Neural cell (in vitro differentiated cells): Measurements from ENCODE around the gene SUN1. TPM values are rescaled to one million over a fixed set of nuclear protein-coding genes. Genes with fewer than 3 reads are reported as not detected.

Experiments
- H2AFZ ChIP-seq: fragments of 200-600, 300-800 bp; sonication (generic), shearing (Covaris generic); 2 replicates; pipeline ENCODE4 v1.6.0; 2014; ENCODE audit warnings: low read depth, mild to moderate bottlenecking, antibody characterized with exemption, low read length, moderate library complexity
- H3F3A ChIP-seq: fragments of 200-600 bp; shearing (Covaris generic); 2 replicates; pipeline ENCODE4 v1.6.1; 2016; ENCODE audit warnings: mild to moderate bottlenecking, moderate library complexity, mixed read lengths, antibody characterized with exemption, low read length; ENCODE audit not compliant: insufficient read depth, poor library complexity, severe bottlenecking
- H3K27ac ChIP-seq: fragments of 200-600, 300-800 bp; sonication (generic), shearing (Covaris generic); 2 replicates; pipeline ENCODE4 v1.5.1; 2014; ENCODE audit warnings: mild to moderate bottlenecking, low read length, moderate library complexity
- H3K27me3 ChIP-seq: fragments of 300-800, 200-600 bp; sonication (generic), shearing (Covaris generic); 2 replicates; pipeline ENCODE4 v1.6.0; 2014; ENCODE audit warnings: mild to moderate bottlenecking, low read depth, low read length, moderate library complexity; ENCODE audit not compliant: insufficient read depth
- H3K36me3 ChIP-seq: fragments of 300-800, 200-600 bp; sonication (generic), shearing (Covaris generic); 2 replicates; pipeline ENCODE4 v1.5.1; 2014; ENCODE audit warnings: mild to moderate bottlenecking, antibody characterized with exemption, low read length, moderate library complexity; ENCODE audit not compliant: insufficient read depth
- H3K4me2 ChIP-seq: fragments of 300-800, 200-600 bp; sonication (generic), shearing (Covaris generic); 2 replicates; pipeline ENCODE4 v1.6.0; 2014; ENCODE audit warnings: mild to moderate bottlenecking, low read length
- H3K4me3 ChIP-seq: fragments of 300-800, 200-600 bp; sonication (generic), shearing (Covaris generic); 2 replicates; pipeline ENCODE4 v1.5.1; 2014; ENCODE audit warnings: mild to moderate bottlenecking, low read length, moderate library complexity
- H3K79me2 ChIP-seq: fragments of 200-600 bp; shearing (Covaris generic); replicated peaks from 2 replicates; pipeline ENCODE4 v1.6.0; 2014; ENCODE audit warnings: mild to moderate bottlenecking, low read length, moderate library complexity; ENCODE audit not compliant: insufficient read depth
- H3K9ac ChIP-seq: fragments of 300-800, 200-600 bp; sonication (generic), shearing (Covaris generic); 2 replicates; pipeline ENCODE4 v1.6.1; 2016; ENCODE audit warnings: mild to moderate bottlenecking, low read length, mixed read lengths
- H3K9me2 ChIP-seq: fragments of 200-600 bp; shearing (Covaris generic); 2 replicates; pipeline ENCODE4 v1.6.1; 2016; ENCODE audit warnings: mild to moderate bottlenecking, low read length, mixed read lengths; ENCODE audit not compliant: insufficient read depth
- H3K9me3 ChIP-seq: fragments of 200-600, 300-800 bp; sonication (generic), shearing (Covaris generic); 2 replicates; pipeline ENCODE4 v1.6.1; 2016; ENCODE audit warnings: mild to moderate bottlenecking, mixed run types, low read length, moderate library complexity, mixed read lengths
- H4K20me1 ChIP-seq: fragments of 200-600 bp; shearing (Covaris generic); 2 replicates; pipeline ENCODE4 v1.6.1; 2016; ENCODE audit warnings: mild to moderate bottlenecking, mixed run types; ENCODE audit not compliant: insufficient read depth
- EP300 ChIP-seq: fragments of 450-650 bp; conservative IDR thresholded peaks from 2 replicates; pipeline ENCODE4 v1.6.1; 2014; ENCODE audit warnings: antibody characterized with exemption, mild to moderate bottlenecking, moderate library complexity; ENCODE audit not compliant: poor library complexity, severe bottlenecking
- EZH2 ChIP-seq: fragments of 200-600, 300-800 bp; shearing (Covaris generic), sonication (generic); IDR thresholded peaks from 2 replicates; pipeline ENCODE4 v1.6.1; 2014; ENCODE audit warnings: antibody characterized with exemption, low read length, borderline replicate concordance, mild to moderate bottlenecking; ENCODE audit not compliant: insufficient read depth, poor library complexity, severe bottlenecking
- MXI1 ChIP-seq: fragments of 450-650 bp; conservative IDR thresholded peaks from 2 replicates; pipeline ENCODE4 v1.6.1; 2014; ENCODE audit warnings: antibody characterized with exemption, mild to moderate bottlenecking; ENCODE audit not compliant: poor library complexity, severe bottlenecking
- POLR2AphosphoS5 ChIP-seq: IDR thresholded peaks from 2 replicates; pipeline ENCODE4 v1.6.1; 2012
- RAD21 ChIP-seq: fragments of 450-650 bp; conservative IDR thresholded peaks from 2 replicates; pipeline ENCODE4 v1.6.1; 2014; ENCODE audit warnings: antibody characterized with exemption, mild to moderate bottlenecking, moderate library complexity
- REST ChIP-seq: IDR thresholded peaks from 2 replicates; pipeline ENCODE4 v1.6.1; 2012; ENCODE audit warnings: borderline replicate concordance
- SMC3 ChIP-seq: fragments of 450-650 bp; conservative IDR thresholded peaks from 2 replicates; pipeline ENCODE4 v1.6.1; 2014; ENCODE audit warnings: antibody characterized with exemption, mild to moderate bottlenecking, moderate library complexity; ENCODE audit not compliant: poor library complexity
- TAF1 ChIP-seq: IDR thresholded peaks from 2 replicates; pipeline ENCODE4 v1.6.1; 2012; ENCODE audit warnings: low read depth
- polyA plus RNA-seq: library from polyadenylated mRNA; depleted of rRNA; stranded (reverse); fragments of >200 nt; gene quantifications from 2 replicates; pipeline ENCODE4 v1.2.3, GENCODE V29; 2014
- TF ChIP-seq, protein P1 (sequence below): fragments of 450-650 bp; IDR thresholded peaks from 2 replicates; pipeline ENCODE4 v1.5.1; 2014; ENCODE audit warnings: antibody characterized with exemption, mild to moderate bottlenecking, moderate library complexity; ENCODE audit not compliant: poor library complexity, severe bottlenecking

Gene SUN1
- polyA plus RNA-seq, 1 donor from 2014 or later = 309 TPM

DNA sequence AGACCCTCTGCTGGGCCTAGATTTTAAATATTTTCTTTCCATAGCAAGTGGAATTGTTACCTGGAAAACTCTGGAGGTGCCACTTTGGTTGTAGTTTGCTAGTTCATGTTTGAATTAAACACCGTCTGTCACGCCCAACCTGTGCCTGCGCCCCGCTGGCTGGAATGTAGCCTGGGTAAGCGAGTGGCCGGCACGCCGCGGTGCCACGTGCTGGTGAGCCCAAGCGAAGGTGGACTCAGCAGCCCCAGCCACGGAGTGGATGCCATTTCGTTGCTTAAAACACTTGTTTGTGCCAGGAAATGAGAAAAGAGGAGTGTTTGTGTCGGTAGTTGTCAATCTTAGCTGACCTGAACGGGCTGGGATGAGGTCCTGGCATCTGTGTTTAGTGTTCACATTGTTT, 46.8 kb downstream of the SUN1 start:
- H3K4me2 ChIP-seq = no peak overlapping the region
- H3K9ac ChIP-seq = no peak overlapping the region

DNA sequence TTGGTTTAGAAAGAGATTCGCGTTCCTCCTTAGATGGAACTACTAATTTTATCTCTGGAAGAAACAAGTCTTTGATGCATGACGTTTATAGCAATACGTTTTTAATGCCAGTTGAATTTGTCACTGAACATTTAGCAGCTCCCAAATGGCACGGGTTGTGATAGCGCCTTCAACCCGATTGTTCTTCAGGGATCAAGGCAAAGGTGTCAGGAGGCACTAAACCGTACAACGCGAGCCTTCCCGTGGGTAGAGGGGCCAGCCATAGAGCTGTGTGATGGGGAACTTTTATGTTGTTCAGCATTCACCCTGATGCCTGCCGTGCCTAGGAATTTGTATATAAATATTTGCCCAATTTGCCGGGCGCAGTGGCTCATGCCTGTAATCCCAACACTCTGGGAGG, 47.4 kb downstream of the SUN1 start:
- Histone ChIP-seq H3K9me3 (no peaks in the 10 kb centered on the region), H3K9me2 (no peaks in the 10 kb centered on the region), H3K4me3 (no peak overlapping the region), H3K27ac (no peak overlapping the region), H3K36me3 (no peaks in the 10 kb centered on the region), H2AFZ (no peak overlapping the region), H4K20me1 (no peaks in the 10 kb centered on the region), H3K79me2 (peaks cover 49% of the 10 kb centered on the region), H3K27me3 (no peaks in the 10 kb centered on the region), H3K4me2 (no peak overlapping the region), H3K9ac (no peak overlapping the region), H3F3A (no peaks in the 10 kb centered on the region)
- TF ChIP-seq EP300 (no peak), RAD21 (no peak), SMC3 (no peak), MXI1 (no peak)

More for the DNA sequence above, 46.8 kb downstream of the SUN1 start:
- TF ChIP-seq RAD21 (no peak), MXI1 (no peak), POLR2AphosphoS5 (no peak), TAF1 (no peak), REST (no peak), EZH2 (no peak), EP300 (no peak)
- H3K27me3 ChIP-seq = no peaks in the 10 kb centered on the region
- H3F3A ChIP-seq = no peaks in the 10 kb centered on the region
- H3K4me3 ChIP-seq = no peak overlapping the region
- H3K36me3 ChIP-seq = no peaks in the 10 kb centered on the region
- no peaks in the 10 kb centered on the region for H3K9me3 ChIP-seq
- H3K9me2 ChIP-seq = no peaks in the 10 kb centered on the region
- no peak overlapping the region for H3K27ac ChIP-seq
- no peak overlapping the region for H2AFZ ChIP-seq
- peaks cover 43% of the 10 kb centered on the region for H3K79me2 ChIP-seq
- no peaks in the 10 kb centered on the region for H4K20me1 ChIP-seq

DNA sequence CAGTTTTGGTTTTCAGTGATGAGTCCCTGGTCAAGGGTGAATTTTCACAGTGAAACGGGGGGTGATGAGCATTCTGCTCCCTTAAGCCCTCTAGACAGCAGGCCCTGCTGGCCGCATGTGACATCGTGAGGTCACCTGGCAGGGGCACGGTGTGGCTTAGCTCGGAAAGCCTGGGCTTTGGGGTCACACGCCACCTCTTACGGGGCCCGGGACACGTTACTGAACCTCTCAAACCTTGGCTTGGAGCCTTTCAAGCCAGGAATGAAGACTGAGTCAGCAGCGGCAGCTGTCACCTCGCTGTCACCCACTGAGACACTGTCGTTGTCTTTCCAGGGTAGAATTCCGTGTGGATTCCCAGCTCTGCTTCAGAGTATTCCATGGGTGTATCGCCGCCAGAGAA, 48.2 kb downstream of the SUN1 start:
- Histone ChIP-seq H3K9me2 (no peaks in the 10 kb centered on the region), H3F3A (no peaks in the 10 kb centered on the region), H3K27ac (no peak overlapping the region), H3K9ac (no peak overlapping the region), H3K4me2 (no peak overlapping the region), H4K20me1 (no peaks in the 10 kb centered on the region), H3K79me2 (peaks cover 50% of the 10 kb centered on the region), H3K27me3 (no peaks in the 10 kb centered on the region), H3K4me3 (no peak overlapping the region), H3K9me3 (no peaks in the 10 kb centered on the region), H3K36me3 (no peaks in the 10 kb centered on the region), H2AFZ (no peak overlapping the region)
- TF ChIP-seq REST (no peak), POLR2AphosphoS5 (no peak), SMC3 (no peak), EP300 (no peak), EZH2 (no peak), RAD21 (no peak), MXI1 (no peak), TAF1 (no peak)
- TF ChIP-seq, protein P1, sequence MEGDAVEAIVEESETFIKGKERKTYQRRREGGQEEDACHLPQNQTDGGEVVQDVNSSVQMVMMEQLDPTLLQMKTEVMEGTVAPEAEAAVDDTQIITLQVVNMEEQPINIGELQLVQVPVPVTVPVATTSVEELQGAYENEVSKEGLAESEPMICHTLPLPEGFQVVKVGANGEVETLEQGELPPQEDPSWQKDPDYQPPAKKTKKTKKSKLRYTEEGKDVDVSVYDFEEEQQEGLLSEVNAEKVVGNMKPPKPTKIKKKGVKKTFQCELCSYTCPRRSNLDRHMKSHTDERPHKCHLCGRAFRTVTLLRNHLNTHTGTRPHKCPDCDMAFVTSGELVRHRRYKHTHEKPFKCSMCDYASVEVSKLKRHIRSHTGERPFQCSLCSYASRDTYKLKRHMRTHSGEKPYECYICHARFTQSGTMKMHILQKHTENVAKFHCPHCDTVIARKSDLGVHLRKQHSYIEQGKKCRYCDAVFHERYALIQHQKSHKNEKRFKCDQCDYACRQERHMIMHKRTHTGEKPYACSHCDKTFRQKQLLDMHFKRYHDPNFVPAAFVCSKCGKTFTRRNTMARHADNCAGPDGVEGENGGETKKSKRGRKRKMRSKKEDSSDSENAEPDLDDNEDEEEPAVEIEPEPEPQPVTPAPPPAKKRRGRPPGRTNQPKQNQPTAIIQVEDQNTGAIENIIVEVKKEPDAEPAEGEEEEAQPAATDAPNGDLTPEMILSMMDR = no peak
